Epithelial cell of proximal tubule (primary cell): Measurements from ENCODE around the gene SELP. TPM values are rescaled to one million over a fixed set of nuclear protein-coding genes. Genes with fewer than 3 reads are reported as not detected.

Source experiments
- DNase-seq: peaks from one replicate; pipeline ENCODE4 v3.0.0-alpha.2; 2011; ENCODE audit warnings: low read depth
- H3K4me3 ChIP-seq: 2 replicates; pipeline ENCODE4 v1.5.1; 2011; ENCODE audit warnings: low read depth, mild to moderate bottlenecking, low read length
- CTCF ChIP-seq: conservative IDR thresholded peaks from 2 replicates; pipeline ENCODE4 v1.5.1; 2012; ENCODE audit warnings: low read depth, mild to moderate bottlenecking, low read length
- total RNA-seq: library from RNA; depleted of rRNA; stranded (reverse); fragments of >200 nt; gene quantifications from 2 replicates; pipeline ENCODE4 v1.2.3, GENCODE V29; 2015

The SELP gene
- total RNA-seq, 1 donor from 2014 or later, result not detected

GRCh38 chr1:169634877-169635276, 5.0 kb upstream of the SELP start:
- no peak overlapping the region for H3K4me3 ChIP-seq
- TF ChIP-seq CTCF, result no peak
- DNase-seq, result no peak

GRCh38 chr1:169634145-169634544, 4.2 kb upstream of the SELP start:
- TF ChIP-seq CTCF, result no peak

GRCh38 chr1:169631249-169631648, 1.3 kb upstream of the SELP start:
- TF ChIP-seq CTCF, result no peak
- no peak overlapping the region for H3K4me3 ChIP-seq
- DNase-seq, result no peak

More at GRCh38 chr1:169634145-169634544, 4.2 kb upstream of the SELP start:
- H3K4me3 ChIP-seq, result no peak overlapping the region
- no peak for DNase-seq

GRCh38 chr1:169624912-169625311, 5.0 kb downstream of the SELP start:
- no peak for TF ChIP-seq CTCF
- DNase-seq, result no peak
- H3K4me3 ChIP-seq, result no peak overlapping the region

- no peak overlapping the region for H3K4me3 ChIP-seq
- TF ChIP-seq CTCF, result no peak
- no peak for DNase-seq
Measured at GRCh38 chr1:169624122-169624521, 5.8 kb downstream of the SELP start.

GRCh38 chr1:169623132-169623926, 6.6 kb downstream of the SELP start:
- DNase-seq, result no peak
- no peak for TF ChIP-seq CTCF
- H3K4me3 ChIP-seq, result no peak overlapping the region

- no peak overlapping the region for H3K4me3 ChIP-seq
- no peak for TF ChIP-seq CTCF
Measured at GRCh38 chr1:169620565-169620964, 9.4 kb downstream of the SELP start.

More at GRCh38 chr1:169620565-169620964, 9.4 kb downstream of the SELP start:
- no peak for DNase-seq
